CD4-positive, alpha-beta T cell treated with Interleukin-1 beta for 1 hour (primary cell): ENCODE data around the gene SDS.
"Not testable (repeated sequence)": the region's sequence is repeated elsewhere in the genome, so short reads cannot be mapped to it uniquely, and the experiment has no call there.

Experiments
- DNase-seq, 2 donors: peaks; one replicate each; pipeline ENCODE4 v3.0.0-alpha.2; 2020 to 2022

The SDS gene

DNA sequence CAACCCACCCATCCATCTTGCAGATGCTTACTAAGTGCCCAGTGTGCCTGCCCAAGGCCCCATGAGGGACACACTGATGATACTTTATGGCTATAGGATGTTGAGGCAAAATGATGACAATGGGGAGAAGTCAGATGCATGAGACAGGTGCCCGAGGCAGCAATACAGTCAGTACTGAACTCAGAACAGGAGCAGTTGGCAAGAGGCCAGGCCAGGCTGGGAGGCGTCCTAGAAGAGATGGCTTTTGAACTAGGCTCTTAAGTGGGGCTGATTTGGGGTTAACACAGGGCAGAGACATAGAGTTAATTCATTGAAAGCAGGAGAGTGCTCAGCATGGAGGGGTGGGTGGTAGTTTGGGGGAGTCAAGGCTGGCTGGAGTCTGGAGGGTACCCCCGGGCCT lies 29.7 kb downstream of the SDS start:
- DNase-seq, result no peak

DNA sequence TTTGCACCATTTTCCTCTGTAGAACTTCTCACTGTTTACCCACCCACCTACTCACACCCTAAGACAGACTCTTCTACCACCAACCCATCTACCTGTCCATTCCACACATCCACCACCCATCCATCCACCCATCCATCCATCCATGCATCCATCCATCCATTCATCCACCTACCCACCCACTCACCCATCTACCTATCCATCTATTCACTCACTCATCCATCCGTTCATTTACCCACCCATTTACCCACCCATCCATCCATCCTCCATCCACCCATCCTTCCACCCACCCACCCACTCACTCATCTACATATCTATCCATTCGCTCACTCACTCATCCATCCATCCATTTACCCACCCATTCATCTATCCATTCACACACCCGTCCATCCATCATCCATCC lies 30.2 kb downstream of the SDS start:
- DNase-seq, result no peak

DNA sequence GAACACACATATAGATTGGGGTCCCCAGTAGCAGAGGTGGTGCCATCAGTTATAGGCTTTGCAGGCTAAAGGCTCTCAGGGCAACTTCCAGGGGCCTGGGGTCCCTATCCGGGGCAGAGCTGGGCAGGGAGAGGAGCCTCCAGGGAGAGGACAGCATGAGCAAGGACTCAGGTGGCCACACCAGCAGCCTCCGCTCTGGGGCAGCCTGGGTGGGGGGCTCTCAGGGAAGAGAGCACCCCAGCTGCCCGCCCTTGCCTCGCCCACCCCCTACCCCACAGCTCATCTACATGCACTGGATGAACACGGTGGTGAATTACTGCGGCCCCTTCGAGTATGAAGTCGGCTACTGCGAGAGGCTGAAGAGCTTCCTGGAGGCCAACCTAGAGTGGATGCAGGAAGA lies 31.3 kb downstream of the SDS start:
- DNase-seq, result no peak

- DNase-seq, result no peak
These were observed 31.9 kb downstream of the SDS start for GRCh38 chr12:113371808-113372207.

DNA sequence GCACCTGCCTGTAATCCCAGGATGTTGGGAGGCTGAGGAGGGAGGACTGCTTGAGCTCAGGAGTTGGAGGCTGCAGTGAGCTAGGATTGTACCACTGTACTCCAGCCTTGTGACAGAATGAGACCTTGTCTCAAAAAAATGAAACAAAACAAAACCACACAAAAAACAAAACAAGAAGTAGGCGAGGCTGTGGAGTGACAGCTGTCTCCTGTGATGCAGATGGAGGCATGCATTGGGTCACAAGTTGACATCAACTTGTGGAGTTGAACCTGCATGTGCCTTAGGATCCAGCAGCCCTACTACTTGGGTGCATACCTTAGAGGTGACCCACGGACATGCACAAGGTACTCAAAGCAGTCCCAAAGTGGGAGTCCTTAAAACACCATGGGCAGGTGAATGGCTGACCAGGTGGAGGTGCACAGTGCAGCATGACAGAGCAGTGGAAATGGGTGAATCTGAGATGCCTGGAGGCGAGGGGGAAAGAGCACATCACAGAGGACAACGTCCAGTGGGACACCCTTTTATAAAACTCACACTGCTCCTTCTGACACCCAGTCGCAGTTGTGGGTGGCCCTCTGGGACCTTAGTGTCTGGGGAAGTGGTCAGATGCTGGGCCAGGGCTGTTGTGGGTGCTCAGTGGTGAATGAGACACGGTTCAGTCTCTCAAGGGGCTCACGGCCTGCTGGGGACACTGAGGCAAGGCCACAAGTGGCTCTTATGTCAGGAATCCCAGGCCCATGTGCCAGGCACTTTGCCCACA lies 32.6 kb downstream of the SDS start:
- DNase-seq, result no peak

- no peak for DNase-seq
These were observed 34.2 kb downstream of the SDS start for GRCh38 chr12:113369391-113369985.

GRCh38 chr12:113368331-113368730 lies 35.4 kb downstream of the SDS start:
- no peak for DNase-seq

GRCh38 chr12:113366827-113367226 lies 36.9 kb downstream of the SDS start:
- DNase-seq, result no peak

DNA sequence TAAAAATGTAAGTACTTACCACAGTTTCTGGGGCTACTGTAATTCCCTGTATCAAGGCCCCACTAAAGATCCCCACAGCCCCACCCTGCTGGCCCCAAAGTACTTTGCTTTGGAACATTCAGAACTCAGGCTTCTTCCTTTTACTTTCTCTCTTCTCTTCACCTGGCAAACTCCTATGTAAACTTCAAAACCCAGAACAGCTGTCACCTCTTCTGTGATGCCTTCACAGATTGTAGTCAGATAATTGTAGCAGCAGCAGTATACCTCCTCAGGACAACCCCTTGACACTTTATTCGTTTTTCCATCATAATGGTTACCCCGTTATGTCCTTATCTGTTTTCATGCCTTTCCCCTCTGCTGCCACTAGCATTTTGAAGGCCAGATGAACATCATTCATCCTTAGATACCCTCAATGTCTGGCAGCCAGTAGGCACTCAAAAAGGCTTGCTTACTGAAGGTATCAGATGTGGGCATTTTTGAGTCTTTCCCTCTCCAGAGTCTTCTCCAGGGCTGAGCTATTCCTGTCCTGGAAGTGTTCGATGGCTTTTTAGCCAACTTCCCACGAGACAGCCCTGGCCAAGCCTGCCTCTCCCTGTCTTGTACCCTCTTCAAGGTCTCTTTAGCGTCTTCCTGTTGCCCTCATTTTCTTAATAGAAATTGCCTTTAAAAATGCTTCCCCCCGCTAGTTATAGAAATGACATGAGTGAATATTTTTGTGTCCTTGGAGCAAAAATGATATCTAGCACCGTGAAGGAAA lies 37.9 kb downstream of the SDS start:
- DNase-seq, result no peak

DNA sequence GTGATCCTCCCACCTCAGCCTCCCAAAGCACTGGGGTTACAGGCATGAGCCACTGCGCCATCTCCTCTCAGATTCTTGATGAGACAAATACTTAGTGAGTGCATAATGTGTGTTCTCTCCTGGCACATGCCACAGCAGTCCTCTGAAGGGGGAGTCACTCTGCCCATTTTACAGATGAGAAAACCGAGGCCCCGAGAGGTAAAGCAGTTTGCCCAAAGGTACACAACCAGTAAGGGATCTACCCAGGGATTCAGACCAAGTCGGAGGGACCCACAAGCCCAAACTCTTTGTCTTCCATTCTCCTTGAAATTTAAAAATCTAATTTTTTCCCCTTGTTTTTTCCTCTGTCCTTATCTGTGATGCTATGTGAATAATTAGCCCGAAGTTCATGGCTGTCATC lies 39.0 kb downstream of the SDS start:
- DNase-seq, result no peak

DNA sequence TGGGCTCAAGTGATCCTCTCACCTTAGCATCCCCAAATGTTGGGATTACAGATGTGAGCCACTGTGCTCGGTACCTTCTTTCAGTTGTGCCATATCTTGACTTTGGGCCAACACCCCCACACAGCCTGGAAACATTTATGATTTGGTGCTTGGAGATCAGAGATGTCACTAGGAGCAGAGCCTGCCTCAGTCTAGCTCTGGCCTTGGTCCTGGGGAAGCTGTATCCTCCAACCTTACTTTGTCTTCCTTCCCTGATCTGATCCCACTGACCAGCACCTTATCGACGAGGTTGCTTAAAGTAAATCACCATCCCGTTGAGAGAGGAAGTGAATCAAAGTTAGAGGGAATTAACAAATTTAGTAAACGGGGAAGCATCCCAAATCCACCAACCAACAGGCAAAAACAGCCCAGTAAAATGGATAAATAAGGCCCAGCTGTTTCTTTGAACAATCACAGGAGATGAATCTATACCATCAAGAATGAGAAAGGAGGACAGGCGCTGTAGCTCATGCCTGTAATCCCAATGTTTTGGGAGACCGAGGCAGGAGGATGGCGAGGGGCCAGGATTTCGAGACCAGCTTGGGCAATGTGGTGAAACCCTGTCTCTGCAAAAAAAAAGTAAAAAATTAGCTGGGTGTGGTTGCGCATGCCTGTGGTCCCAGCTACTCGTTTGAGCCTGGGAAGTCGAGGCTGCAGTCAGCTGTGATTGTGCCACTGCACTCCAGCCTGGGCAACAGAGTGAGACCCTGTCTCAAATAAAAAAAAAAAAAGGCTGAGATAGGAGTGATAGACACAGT lies 41.9 kb downstream of the SDS start:
- no peak for DNase-seq

DNA sequence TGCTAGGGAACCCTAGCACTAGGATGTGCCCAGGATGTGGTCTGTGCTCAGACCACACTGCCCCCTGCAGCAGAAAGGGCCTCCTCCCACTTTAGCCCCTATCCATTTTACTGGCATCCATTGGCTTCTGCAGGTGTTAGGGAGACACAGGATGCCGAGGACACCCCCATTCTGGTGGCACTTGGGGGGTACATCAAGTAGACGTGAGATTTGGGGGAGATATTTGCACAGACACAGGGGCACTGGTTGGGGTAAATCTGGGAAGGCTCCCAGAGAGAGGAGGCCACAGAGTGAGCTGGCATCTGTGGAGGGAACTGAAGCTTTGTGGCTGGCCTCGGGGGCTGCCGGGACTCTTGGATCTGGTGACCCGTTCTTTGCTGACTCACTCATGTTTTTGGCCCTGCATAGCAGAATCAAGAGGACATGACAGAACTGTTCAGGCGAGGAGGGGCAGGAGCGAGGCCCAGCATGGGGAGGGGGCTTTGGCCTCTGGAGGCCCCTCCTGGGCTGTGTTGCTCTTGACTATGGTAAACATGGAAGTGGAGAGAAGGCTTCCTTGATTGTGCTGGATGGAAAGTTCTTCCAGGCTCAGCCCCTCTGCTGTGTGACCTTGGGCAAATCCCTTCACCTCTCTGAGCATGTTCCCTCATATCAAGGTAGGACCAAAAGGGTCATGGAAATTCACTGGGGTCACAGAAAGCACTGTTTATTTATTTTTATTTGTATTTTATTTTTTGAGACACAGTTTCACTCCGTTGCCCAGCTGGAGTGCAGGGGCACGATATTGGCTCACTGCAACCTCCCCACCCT lies 43.5 kb downstream of the SDS start:
- DNase-seq, result no peak

GRCh38 chr12:113359133-113359938 lies 44.4 kb downstream of the SDS start:
- DNase-seq, result no peak

- peak; percentile 96 for DNase-seq
These were observed 45.1 kb downstream of the SDS start, which contains the start of gene PLBD2 for GRCh38 chr12:113358381-113359132. TSS of gene PLBD2 (plus strand) at chr12:113358587. CDS start at chr12:113358601, 14 bp downstream.

DNA sequence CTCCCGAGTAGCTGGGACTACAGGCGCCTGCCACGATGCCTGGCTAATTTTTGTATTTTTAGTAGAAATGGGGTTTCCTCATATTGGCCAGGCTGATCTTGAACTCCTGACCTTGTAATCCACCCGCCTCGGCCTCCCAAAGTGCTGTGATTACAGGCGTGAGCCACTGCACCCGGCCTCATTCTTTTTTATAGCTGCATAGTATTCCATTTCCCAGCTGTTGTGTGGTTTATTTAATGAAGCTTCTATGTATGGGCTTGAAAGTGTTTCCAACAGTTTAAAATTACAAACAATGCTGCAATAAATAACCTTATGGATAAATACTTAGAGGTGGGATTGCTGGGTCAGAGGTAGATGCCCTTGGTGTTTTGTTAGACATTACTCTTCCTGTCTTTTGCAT lies 49.5 kb downstream of the SDS start:
- DNase-seq, result not testable (repeated sequence)

DNA sequence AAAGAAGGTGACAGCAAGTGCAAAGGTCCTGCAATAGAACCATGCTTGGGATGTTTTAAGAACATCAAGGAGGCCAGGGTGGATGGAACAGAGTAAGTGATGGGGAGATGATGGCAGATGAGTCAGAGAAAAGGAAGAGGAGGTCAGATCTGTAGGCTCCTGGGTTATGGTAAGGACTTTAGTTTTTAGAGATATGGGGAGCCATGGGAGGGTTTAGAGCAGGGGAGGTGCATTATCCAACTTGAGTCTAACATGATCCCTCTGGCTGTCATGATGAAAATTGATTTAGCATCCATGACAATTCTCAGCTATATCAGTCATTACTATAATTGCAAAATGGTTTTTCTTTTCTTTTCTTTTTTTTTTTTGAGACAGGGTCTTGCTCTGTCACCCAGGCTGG lies 52.6 kb downstream of the SDS start:
- no peak for DNase-seq

DNA sequence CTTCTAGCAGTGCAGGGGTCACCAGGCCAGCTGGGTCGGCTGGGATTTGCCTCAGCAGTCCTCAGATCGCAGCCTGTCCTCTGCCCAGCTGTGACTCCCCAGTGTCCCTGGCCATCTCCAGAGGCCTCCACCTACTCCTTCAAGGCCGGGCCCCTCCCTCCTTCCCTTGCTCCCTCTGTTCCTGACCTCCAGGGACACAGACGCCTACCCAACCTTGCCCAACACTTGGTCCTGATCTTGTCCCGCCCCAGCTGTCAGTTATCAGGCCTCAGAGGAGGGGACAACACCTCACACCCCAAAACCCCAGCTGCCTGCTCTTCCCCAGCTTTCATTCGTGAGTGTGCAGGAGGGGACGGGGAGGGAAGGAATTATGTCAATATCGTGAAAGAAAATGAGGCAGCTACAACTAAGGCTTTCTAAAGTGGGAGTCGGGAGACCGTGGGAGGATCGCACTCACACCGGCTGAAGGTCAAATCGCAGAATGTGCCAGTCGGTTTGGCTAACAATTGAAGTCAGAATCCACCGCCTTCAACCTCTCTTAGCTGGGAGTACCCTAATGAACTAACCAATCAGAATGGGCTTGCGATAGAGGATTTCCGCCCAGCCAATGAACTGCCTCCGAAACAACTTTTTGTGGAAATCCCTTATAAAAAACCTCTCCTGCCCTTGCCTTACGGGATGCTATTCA lies 54.7 kb downstream of the SDS start:
- no peak for DNase-seq

GRCh38 chr12:113347892-113348291 lies 55.8 kb downstream of the SDS start:
- no peak for DNase-seq

DNA sequence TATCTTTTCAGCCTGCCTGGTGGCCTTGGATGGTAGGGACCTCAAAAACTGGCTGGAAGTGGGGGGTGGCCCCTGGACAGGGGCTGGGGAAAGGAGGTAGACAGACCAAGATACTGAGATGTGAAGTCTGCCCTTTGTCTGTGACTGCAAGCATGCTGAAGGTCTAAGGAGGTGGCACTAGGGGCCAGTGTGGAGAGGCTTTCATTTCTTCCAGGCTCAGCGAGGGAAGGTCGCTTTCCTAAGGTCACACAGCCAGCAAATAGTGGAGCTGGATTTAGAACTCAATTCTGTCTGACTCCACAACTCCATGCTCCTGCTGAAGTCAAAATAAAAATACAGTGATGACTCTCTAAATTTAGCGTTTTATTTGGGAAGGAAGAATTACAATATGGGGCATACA lies 56.6 kb downstream of the SDS start:
- no peak for DNase-seq

DNA sequence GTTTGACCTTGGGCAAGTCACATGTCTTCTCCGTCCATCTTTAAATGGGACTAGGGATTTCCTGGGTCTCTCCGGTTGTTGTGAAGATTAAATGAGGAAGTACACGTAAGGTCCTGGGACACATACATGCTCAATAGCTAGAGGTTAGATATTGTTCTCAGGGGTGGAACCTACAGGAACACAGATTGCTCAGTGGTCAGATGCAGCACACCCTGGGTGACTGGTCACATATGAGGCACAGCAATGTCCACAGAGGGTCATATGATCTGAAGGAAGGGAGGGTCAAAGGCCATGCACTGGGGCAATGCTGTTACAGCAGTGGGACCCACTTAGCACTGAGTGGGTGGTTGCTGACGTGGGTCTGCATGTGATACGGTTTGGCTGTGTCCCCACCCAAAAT lies 57.3 kb downstream of the SDS start:
- DNase-seq, result no peak
